RWPE2 (cell line): Measurements from ENCODE around the gene DET1.

ENCODE experiments used
- ATAC-seq: fragments of 200-7000 bp; cut with Tn5 transposase; 3 replicates; pipeline ENCODE4 v1.9.1; 2021; ENCODE audit warnings: low read depth
- DNase-seq: peaks from one replicate; pipeline ENCODE4 v3.0.0-alpha.2; 2020; ENCODE audit warnings: low spot score
- H3K27ac ChIP-seq: fragments of 450-650 bp; 2 replicates; pipeline ENCODE4 v1.5.1; 2017; ENCODE audit warnings: mild to moderate bottlenecking; ENCODE audit not compliant: poor library complexity, severe bottlenecking
- H3K27me3 ChIP-seq: fragments of 250-450 bp; sonication (Bioruptor Pico); 2 replicates; pipeline ENCODE4 v1.5.1; 2021; ENCODE audit warnings: mild to moderate bottlenecking, moderate library complexity; ENCODE audit not compliant: insufficient read depth, poor library complexity, severe bottlenecking
- H3K36me3 ChIP-seq: fragments of 250-450 bp; sonication (Bioruptor Pico); 2 replicates; pipeline ENCODE4 v1.5.1; 2020; ENCODE audit warnings: low read depth, mild to moderate bottlenecking, moderate library complexity
- H3K4me1 ChIP-seq: fragments of 250-450 bp; sonication (Bioruptor Pico); 2 replicates; pipeline ENCODE4 v1.5.1; 2021; ENCODE audit warnings: mild to moderate bottlenecking, moderate library complexity; ENCODE audit not compliant: insufficient read depth, poor library complexity, severe bottlenecking
- H3K4me3 ChIP-seq: fragments of 250-450 bp; sonication (Bioruptor Pico); 2 replicates; pipeline ENCODE4 v1.5.1; 2021; ENCODE audit warnings: mild to moderate bottlenecking, moderate library complexity; ENCODE audit not compliant: severe bottlenecking
- H3K9me3 ChIP-seq: fragments of 250-450 bp; sonication (Bioruptor Pico); 2 replicates; pipeline ENCODE4 v1.5.1; 2021; ENCODE audit warnings: mild to moderate bottlenecking, moderate library complexity; ENCODE audit not compliant: severe bottlenecking
- CTCF ChIP-seq: fragments of 450-650 bp; IDR thresholded peaks from one replicate; pipeline ENCODE4 v1.5.1; 2017; ENCODE audit warnings: mild to moderate bottlenecking, moderate library complexity; ENCODE audit not compliant: poor library complexity, severe bottlenecking

DET1 gene

GRCh38 chr15:88463870-88464532 is 82.5 kb downstream of the DET1 start:
- no peak overlapping the region for H3K27ac ChIP-seq

More at GRCh38 chr15:88463870-88464532, 82.5 kb downstream of the DET1 start:
- DNase-seq (no peak), ATAC-seq (no peak)
- no peak for TF ChIP-seq CTCF
- Histone ChIP-seq H3K9me3 (no peaks in the 10 kb centered on the region), H3K36me3 (peaks cover 72% of the 10 kb centered on the region), H3K4me1 (peaks cover 8% of the 10 kb centered on the region), H3K27me3 (no peaks in the 10 kb centered on the region), H3K4me3 (no peak overlapping the region)
